Measurements from ENCODE around the gene UPK3BL2. TPM values are rescaled to one million over a fixed set of nuclear protein-coding genes. Genes with fewer than 3 reads are reported as not detected.
"Not testable (repeated sequence)": the region's sequence is repeated elsewhere in the genome, so short reads cannot be mapped to it uniquely, and the experiment has no call there.

UPK3BL2 gene, protein sequence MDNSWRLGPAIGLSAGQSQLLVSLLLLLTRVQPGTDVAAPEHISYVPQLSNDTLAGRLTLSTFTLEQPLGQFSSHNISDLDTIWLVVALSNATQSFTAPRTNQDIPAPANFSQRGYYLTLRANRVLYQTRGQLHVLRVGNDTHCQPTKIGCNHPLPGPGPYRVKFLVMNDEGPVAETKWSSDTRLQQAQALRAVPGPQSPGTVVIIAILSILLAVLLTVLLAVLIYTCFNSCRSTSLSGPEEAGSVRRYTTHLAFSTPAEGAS
- polyA plus RNA-seq (ENCODE audit: insufficient read length) = 18.4 TPM

DNA sequence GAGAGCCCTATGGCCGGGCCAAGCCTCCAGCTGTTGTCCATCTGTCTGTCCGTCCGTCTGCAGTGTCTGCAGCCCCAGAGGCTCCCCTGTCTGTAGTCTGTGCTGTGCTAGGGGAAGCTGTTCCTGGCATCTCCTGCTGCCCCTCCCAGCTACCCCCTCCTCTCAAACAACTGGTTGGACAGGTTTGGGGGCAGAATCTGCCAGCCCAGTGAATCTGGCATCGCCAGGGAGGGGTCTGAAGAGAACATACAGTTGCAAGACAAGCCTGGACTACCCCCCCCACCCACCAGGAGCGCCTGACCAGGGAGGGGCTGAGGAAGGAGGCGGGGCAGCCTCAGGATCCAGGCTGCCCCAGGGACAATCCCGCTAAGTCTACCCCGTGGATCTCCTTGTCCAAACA is at the start of gene UPK3BL2:
TSS of gene UPK3BL2 (minus strand) at position 101 of the 400 bp plus-strand sequence. CDS start at position 41, 60 bp downstream.
- not testable (repeated sequence) for DNase-seq

DNA sequence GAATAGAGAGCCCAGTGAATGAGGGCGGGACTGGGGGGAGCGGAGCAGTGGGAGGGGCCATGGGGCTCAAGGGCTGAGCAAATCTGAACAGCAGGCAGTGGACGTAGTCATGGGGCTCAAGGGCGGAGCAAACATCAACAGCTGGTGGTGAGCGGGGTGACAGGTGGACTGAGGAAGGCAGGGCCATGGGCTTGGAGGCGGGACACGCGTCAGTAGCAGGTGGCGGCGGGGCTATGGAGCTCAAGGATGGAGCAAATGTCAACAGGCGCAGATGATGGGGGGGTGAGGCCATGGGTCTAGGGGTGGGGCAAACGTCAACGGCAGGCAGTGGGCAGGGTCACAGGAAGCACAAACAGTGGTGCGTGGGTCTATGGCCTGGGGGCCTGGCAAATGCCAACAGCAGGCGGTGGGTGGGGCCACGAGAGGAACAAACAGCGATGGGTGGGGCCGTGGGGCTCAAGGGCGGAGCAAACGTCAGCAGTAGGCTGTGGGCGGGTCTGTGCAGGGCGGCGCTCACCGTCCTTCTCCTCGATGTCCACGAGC is 49.1 kb upstream of the UPK3BL2 start:
- not testable (repeated sequence) for DNase-seq

DNA sequence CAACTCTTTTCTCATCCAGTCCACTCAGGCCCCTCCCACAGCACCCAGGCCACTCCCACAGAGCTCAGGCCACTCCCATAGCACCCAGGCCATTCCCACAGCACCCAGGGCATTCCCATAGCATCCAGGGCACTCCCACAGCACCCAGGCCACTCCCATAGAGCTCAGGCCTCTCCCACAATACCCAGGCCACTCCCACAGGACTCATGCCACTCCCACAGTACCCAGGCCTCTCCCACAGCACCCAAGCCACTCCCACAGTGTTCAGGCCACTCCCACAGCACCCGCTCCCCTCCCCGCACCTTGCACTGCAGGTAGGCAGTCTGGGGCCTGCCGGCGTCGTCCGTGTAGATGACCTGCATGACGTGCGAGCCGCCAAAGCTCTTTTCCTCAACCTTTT is 46.4 kb upstream of the UPK3BL2 start:
- DNase-seq = not testable (repeated sequence)

DNA sequence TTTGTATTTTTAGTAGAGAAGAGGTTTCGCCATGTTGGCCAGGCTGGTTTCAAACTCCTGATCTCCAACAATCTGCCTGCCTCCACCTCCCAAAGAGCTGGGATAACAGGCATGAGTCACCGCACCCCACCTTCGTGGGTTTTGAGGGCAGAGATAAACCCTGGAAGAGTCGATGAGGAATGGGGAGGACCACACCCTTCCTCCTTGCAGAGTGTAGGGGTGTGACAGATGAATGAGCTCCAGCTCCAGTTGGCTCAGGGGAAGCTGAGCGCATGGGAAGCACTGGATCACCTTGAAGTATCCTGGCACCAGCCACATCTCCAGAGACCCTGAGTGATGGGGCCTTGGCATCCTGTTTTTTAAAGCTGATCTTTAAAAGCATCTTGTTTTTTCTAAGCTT is 40.0 kb upstream of the UPK3BL2 start:
- DNase-seq = not testable (repeated sequence)

DNA sequence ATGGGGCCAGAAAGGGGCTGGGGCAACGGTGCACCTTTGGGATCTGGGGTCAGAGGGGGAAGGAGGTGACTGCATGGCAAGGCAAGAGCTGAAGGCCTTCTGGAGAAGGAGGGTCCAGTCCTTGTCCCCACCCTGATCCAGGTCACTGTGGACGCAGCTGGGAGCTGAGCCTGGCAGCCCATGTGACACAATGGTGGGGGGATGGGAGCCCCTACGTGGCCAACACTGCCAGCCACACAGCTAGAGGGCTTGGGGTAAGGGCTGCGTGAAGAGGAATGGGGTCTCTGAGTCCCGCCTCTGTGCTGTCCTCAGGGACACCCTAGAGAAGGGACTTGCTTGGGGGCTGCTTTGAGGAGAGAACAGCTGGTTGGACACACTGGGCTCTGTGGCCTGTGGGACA is 38.2 kb upstream of the UPK3BL2 start:
- DNase-seq = not testable (repeated sequence)

DNA sequence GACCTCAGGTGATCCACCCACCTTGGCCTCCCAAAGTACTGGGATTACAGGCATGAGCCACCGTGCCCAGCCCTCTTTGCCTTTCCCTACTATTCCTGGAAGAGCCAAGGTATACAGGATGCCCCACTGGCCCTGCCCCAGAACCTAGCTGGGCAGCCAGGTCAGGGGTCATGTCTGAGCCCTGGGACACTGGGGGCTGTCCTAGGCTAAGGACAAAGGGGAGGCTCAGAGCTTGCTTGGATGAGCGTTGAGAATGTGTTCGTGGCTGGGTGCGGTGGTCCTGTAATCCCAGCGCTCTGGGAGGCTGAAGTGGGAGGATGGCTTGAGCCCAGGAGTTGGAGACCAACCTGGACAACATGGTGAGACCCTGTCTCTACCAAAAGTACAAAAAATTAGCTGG is 35.0 kb upstream of the UPK3BL2 start:
- not testable (repeated sequence) for DNase-seq

DNA sequence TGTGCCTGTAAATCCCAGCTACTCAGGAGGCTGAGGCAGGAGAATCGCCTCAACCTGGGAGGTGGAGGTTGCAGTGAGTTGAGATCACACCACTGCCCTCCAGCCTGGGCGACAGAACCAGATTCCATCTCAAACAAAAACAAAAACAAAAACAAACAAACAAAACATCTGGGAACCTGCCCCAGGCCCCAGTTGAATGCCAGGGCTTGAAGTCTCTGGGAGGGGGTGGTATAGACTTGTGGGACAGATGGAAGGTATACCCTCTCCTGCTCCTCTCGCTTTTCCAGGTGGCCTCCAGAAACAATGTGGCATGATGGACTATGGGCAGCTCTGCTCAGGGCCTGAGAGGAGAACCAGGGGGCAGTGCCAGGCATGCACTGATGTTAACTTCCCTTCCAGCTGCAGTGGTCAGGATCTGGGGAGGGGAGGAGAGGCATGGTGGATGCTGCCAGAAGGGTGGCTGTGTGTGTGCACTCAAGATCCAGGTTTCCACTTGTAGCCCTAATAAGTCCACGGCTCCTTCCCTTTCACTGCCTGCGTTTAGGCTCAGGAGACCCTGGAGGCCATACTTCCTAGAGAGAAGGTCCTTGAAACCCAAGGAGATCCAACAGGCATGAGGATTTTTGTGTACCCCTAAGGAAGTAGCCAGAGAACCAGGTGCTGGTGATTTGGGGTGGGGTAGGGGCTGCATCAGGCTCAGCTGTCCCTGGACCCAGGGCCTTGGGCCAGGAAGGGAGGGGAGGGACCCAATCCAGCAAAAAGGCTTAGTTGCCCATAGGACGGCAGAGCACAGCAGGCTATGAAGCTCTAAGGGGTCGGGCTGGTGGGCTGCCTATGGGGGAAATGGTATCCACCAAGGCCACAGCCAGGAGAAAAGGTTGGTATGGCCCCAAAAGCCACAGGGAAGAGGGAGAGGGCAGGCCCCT is 34.1 kb upstream of the UPK3BL2 start:
- DNase-seq = not testable (repeated sequence)

GRCh38 chr7:102576363-102576762 is 32.9 kb upstream of the UPK3BL2 start:
- DNase-seq = not testable (repeated sequence)

DNA sequence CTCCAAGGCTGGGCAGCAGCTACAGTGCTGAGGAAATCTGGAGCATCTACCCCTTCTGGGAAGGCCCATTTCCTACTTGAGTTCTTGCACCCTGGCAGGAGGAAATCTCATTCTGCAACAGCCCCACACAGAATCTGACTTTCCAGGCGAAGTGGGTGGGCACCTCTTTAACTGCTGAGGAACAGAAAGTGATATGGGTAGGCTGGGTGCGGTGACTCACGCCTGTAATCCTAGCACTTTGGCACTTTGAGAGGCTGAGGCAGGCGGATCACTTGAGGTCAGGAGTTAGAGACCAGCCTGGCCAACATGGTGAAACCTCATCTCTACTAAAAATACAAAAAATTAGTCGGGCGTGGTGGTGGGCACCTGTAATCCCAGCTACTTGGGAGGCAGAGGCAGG is 31.1 kb upstream of the UPK3BL2 start:
- DNase-seq = not testable (repeated sequence)

DNA sequence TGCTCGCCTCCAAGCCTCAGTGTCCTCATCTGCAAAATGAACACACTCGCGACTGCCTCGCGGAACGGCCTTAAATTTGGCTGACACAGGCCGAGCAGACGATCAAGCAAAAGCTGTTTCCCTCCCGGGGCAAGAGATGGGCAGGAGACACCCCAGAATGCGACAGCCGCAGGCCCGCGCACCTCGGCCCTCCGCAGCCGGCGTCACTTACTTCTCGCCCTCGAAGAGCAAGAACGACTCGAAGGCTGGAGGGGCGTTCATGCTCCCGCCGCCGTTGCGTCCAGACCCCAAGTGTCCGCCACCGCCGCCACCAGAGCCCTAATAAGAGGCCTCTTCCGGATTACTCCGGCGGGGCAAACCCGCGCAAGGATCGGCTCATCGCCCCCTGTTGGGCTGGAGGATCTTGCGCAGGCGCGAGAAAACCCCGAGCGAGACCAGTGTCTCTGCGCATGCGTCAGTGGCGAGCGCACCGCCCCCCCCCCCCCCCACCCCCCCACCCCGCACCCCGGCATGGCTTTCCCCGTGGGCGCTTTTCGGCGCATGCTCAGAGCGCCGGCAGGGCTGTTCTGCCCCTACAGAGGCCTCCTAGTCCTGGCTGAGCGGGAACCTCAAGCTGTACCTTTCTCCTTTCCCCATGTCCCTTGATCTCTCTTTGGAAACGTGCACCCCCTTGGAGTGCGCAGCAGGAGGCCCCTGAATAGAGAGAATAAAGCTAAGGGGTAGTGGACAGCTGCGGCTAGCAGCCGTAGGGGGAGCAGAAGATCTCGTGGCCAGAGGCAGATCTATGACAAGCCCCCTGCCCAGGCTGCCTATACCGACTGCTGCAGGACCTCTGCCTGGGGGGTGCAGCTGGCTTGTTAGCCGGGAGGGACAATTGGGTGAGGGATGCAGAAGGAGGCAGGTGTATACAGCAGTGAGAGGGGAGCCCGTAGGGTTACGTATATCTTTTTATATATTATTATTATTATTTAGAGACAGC is 29.1 kb upstream of the UPK3BL2 start, which contains the start of gene POLR2J3:
TSS of gene POLR2J3 (minus strand) at position 323 of the 979 bp plus-strand sequence. CDS start at position 261, 62 bp downstream.
- peak; percentile 97 for DNase-seq

DNA sequence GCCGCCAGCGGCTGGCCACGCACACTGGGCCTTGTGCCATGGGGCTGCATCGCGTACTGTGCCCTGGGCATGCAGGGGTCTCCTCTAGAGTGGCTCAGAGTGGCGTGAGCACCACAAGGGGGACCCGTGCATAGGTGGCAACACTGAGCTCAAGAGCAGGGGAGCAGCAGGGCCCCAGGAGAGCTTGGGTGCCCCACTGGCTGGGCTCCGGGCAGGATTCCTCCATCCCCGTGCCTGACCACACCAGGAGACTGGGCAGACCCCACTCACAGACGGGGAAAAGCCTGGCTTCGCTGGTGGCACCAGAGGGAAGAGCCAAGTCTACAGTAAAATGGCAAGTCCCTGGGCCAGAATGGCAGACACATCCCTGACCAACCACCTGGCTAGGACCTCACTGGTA is 25.1 kb upstream of the UPK3BL2 start:
- DNase-seq = not testable (repeated sequence)

DNA sequence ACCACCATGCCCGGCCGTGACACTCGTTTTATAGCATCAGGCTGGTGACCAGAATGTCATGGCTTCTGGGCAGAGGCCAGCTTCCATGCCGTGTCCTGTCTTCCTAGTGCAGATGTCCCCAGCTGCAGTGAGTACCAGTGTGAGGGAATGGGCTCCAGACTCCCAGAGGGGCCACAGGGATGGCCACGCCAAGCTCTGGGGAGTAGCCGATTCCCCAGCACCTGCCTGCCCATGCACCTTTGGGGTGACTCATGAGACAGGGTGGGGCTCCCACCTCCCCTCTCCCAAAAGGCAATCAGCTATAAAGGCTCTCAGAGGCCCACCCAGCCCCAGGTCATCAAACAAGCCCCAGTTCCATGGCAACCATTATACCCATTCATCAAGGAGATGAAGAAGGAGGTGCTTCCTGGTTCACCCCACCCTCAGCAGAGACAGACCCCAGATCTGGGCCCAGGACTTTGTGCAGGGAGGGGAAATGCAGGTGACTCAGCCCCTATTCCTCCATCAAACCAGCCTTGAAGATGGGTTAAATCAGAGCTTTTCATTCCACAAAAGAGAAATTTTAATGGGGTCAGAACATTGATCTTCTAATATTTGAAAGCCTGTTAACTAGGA is 7.4 kb upstream of the UPK3BL2 start, which contains the start of gene SPDYE2:
TSS of gene SPDYE2 (plus strand) at position 419 of the 615 bp plus-strand sequence. CDS start 2,030 bp downstream, outside the sequence.
- DNase-seq = not testable (repeated sequence)

GRCh38 chr7:102546353-102546752 is 2.9 kb upstream of the UPK3BL2 start:
- not testable (repeated sequence) for DNase-seq

DNA sequence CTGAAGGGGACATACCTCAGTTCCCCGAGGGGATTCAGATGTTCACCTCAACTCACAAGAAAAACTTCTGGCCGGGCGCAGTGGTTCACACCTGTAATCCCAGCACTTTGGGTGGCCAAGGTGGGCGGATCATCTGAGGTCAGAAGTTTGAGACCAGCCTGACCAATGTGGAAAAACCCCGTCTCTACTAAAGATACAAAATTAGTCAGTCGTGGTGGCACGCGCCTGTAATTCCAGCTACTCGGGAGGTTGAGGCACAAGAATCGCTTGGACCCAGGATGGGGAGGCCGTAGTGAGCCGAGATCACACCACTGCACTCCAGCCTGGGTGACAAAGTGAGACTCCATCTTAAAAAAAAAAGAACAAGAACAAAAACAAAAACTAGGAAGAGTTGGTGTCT is 1.8 kb upstream of the UPK3BL2 start:
- not testable (repeated sequence) for DNase-seq

DNA sequence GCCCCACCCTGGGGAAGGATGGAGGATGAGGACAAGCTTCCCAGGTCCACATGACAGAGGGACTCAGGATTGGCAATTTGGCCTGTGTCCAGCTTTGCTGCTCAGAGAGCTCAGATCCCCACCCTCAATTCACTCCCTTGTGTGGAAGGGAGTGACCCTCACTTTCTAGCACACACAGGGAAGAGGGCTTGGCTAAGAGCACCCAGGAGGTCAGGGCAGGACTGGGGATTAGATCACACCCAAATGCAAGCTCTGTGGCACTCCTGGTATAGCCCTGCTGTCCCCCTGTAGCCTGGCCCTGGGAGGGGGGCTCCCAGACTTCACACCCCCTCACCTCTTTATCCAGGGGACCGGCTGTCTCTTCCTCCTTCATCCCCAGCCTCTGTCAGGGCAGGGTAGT is 876 bp upstream of the UPK3BL2 start:
- DNase-seq = not testable (repeated sequence)

- not testable (repeated sequence) for DNase-seq
Observed at GRCh38 chr7:102542771-102543170, 725 bp downstream of the UPK3BL2 start.

DNA sequence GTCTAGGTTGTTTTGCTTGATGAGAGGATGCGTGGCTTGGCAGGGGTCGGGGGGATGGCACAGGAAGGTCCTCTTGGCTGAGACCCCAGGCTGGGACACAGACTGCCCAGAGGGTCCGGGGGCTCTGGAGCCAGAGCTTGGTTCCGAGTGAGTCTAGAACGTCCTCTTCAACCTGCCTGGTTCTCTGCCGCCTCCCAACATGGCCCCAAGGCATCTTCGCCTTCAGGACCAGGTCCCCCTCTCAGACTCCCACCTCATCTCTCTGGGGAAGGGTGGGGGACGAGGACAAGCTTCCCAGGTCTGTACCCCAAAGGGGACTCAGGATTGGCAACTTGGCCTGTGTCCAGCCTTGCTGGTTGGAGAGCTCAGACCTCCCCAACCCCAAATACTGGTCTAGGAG is 1.4 kb downstream of the UPK3BL2 start:
- DNase-seq = not testable (repeated sequence)

GRCh38 chr7:102540604-102541003 is 2.9 kb downstream of the UPK3BL2 start:
- DNase-seq = not testable (repeated sequence)

DNA sequence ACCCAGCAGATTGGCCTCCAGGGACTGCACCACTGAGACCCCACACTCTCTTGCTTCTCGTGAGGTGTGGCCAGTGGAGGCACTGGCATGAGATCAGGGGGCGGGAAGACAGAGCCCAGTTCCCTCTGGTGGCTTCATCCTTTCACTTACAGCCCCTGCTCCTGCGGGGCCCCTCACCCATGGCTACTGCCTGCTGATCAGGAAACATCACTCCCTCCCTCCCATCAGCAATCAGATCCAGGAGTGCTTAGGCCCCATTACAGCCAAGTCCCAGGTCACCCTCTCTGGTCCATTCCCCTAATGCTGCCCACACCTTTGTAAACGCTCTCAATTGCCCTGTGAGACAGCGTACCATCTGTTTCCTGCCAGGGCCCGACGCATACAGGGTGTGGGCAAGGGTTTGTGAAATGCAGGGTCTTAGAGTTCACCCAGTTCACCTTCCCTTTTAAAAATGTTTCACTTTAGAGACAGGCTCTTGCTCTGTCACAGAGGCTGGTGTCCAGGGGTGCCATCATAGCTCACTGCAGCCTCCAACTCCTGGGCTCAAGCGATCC is 8.4 kb downstream of the UPK3BL2 start:
- not testable (repeated sequence) for DNase-seq

DNA sequence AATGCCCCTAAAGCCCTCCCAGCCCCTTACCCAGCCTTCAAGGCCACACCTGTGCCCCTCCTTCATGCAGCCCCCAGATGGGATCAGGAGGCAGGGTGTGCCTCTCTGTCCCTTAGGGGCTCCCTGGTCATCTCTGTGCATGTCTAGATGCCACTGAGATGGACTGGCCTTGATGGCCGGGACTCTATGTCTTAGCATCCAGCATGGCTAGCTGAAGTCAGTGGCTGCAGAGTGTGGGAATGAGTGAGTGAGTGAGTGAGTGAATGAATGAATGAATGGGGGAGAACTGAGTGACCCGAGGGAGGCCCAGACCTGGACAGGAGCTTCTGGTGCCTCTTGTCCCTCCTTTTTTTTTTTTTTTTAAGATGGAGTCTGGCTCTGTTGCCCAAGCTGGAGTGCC is 11.4 kb downstream of the UPK3BL2 start:
- not testable (repeated sequence) for DNase-seq

DNA sequence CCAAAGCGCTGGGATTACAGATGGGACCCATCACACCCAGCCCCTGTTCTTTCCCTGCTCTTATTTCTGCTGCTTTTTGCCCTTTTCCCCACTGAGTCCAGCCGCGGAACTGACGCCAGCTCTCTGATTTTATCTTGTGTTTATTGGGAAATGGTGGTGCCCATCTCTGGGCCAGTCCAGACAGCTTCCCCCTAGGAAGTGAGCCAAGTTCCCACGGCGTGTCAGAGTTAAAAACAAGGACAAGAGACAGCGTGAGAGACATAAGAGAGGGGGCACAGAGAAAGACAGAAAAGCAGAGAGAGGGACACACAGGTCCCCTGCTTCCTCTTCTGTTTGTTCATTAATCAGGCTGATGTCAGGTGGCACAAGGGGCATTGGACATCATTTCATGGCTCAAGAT is 11.9 kb downstream of the UPK3BL2 start:
- DNase-seq = not testable (repeated sequence)

Measured in hindlimb muscle (tissue), 1 donor.